Measurements from ENCODE around the gene HEATR5A. TPM values are rescaled to one million over a fixed set of nuclear protein-coding genes. Genes with fewer than 3 reads are reported as not detected.
A peak's percentile ranks its signal among the peaks of the same experiment; 100 is the strongest.
"Not testable (repeated sequence)": the region's sequence is repeated elsewhere in the genome, so short reads cannot be mapped to it uniquely, and the experiment has no call there.

HEATR5A gene
- total and polyA plus RNA-seq, 2 of the 13 experiments (the other 11 are each of a cell fraction or from before 2014, with no cell fraction given) = 36.4 to 105 TPM

DNA sequence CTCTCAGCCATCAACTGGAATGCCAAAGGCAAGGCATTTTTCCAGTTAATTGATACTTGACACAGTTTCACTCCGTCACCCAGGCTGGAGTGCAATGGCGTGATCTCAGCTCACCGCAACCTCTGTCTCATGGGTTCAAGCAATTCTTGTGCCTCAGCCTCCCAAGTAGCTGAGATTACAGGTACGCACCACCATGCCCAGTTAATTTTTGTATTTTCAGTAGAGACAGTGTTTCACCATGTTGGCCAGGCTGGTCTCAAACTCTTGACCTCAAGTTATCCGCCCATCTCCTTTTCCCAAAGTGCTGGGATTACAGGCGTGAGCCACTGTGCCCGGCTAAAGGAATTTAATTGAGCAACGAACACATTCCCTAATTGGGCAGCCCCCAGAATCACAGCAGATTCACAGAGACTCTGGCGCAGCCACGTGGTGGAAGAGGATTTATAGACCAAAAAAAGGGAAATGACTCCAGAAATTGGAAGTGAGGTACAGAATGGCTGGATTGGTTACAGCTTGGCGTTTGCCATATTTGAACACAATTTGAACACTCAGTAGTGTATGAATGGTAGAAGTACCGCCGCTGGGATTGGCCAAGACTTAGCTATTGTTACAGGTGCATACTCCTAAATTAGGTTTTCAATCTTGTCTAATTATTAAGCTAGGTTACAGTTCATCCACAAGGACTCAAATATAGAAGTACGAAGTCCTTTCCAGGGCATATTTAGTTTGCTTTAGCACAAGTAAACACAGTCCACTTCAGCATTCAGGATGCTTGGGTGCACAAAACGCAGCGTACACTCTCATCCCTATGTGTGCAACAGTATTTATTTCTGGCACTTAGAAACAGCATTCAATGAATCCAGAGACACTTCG, 162.6 kb downstream of the HEATR5A start (continued):
- TF ChIP-seq GPN1 (CRISPR knock-in tag; IDR thresholded peaks at IDR 0.05; ENCODE audit: borderline replicate concordance) = peak; percentile 30; the same call in 1 of the 2 replicates
- TF ChIP-seq FOXM1 (CRISPR knock-in tag; IDR thresholded peaks at IDR 0.05) = peak; percentile 80; the same call in 1 of the 2 replicates
- peak; percentile 99 for TF ChIP-seq MEF2D (CRISPR knock-in tag; IDR thresholded peaks at IDR 0.05)
- TF ChIP-seq HES4 (CRISPR knock-in tag; IDR thresholded peaks at IDR 0.05; ENCODE audit: borderline replicate concordance) = peak; percentile 75; the same call in 1 of the 2 replicates
- TF ChIP-seq NR2F6 (IDR thresholded peaks at IDR 0.05) = peak; percentile 93
- TF ChIP-seq NR2F6 (CRISPR knock-in tag; IDR thresholded peaks at IDR 0.05) = peak; percentile 95
- TF ChIP-seq CBX2 (IDR thresholded peaks at IDR 0.05; ENCODE audit: low read depth, low read length) = not testable (repeated sequence)
- peak; percentile 95 for TF ChIP-seq CBX2 (CRISPR knock-in tag; IDR thresholded peaks at IDR 0.05; ENCODE audit: low read depth)
- TF ChIP-seq ZNF629 (CRISPR knock-in tag; conservative IDR thresholded peaks at IDR 0.05) = peak; percentile 57
- peak; percentile 54; the same call in 1 of the 2 replicates for TF ChIP-seq ZBTB7B (CRISPR knock-in tag; IDR thresholded peaks at IDR 0.05)
- 0 out of 2 replicates have a peak, but pooled peaks have one; percentile 11 for TF ChIP-seq ZNF446 (CRISPR knock-in tag; IDR thresholded peaks at IDR 0.05)
- TF ChIP-seq, protein P1, sequence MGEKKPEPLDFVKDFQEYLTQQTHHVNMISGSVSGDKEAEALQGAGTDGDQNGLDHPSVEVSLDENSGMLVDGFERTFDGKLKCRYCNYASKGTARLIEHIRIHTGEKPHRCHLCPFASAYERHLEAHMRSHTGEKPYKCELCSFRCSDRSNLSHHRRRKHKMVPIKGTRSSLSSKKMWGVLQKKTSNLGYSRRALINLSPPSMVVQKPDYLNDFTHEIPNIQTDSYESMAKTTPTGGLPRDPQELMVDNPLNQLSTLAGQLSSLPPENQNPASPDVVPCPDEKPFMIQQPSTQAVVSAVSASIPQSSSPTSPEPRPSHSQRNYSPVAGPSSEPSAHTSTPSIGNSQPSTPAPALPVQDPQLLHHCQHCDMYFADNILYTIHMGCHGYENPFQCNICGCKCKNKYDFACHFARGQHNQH (CRISPR knock-in tag; IDR thresholded peaks at IDR 0.05) = peak; percentile 99
- 0 out of 2 replicates have a peak, but pooled peaks have one; percentile 46 for TF ChIP-seq BRCA1 (CRISPR knock-in tag; IDR thresholded peaks at IDR 0.05)
- peak; percentile 89 for TF ChIP-seq RFXANK (CRISPR knock-in tag; IDR thresholded peaks at IDR 0.05)
- TF ChIP-seq SMC3 (IDR thresholded peaks at IDR 0.05; ENCODE audit: low read length) = peak; percentile 30
- peak; percentile 85 for TF ChIP-seq GFI1 (CRISPR knock-in tag; IDR thresholded peaks at IDR 0.05; ENCODE audit: borderline replicate concordance)
- TF ChIP-seq, protein P2, sequence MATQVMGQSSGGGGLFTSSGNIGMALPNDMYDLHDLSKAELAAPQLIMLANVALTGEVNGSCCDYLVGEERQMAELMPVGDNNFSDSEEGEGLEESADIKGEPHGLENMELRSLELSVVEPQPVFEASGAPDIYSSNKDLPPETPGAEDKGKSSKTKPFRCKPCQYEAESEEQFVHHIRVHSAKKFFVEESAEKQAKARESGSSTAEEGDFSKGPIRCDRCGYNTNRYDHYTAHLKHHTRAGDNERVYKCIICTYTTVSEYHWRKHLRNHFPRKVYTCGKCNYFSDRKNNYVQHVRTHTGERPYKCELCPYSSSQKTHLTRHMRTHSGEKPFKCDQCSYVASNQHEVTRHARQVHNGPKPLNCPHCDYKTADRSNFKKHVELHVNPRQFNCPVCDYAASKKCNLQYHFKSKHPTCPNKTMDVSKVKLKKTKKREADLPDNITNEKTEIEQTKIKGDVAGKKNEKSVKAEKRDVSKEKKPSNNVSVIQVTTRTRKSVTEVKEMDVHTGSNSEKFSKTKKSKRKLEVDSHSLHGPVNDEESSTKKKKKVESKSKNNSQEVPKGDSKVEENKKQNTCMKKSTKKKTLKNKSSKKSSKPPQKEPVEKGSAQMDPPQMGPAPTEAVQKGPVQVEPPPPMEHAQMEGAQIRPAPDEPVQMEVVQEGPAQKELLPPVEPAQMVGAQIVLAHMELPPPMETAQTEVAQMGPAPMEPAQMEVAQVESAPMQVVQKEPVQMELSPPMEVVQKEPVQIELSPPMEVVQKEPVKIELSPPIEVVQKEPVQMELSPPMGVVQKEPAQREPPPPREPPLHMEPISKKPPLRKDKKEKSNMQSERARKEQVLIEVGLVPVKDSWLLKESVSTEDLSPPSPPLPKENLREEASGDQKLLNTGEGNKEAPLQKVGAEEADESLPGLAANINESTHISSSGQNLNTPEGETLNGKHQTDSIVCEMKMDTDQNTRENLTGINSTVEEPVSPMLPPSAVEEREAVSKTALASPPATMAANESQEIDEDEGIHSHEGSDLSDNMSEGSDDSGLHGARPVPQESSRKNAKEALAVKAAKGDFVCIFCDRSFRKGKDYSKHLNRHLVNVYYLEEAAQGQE (IDR thresholded peaks at IDR 0.05; ENCODE audit: borderline replicate concordance in 1 of 2, low read depth in 1 of 2, low read length in 2 of 2) = peak in 1 of 2 experiments; percentile 85; a peak in 3 of 4 replicates
- TF ChIP-seq NFYB (CRISPR knock-in tag; IDR thresholded peaks at IDR 0.05) = peak; percentile 76
- TF ChIP-seq HOXA3 (CRISPR knock-in tag; IDR thresholded peaks at IDR 0.05) = peak; percentile 92
- TF ChIP-seq MIER3 (CRISPR knock-in tag; IDR thresholded peaks at IDR 0.05; ENCODE audit: borderline replicate concordance) = peak; percentile 100
- TF ChIP-seq, protein P3, sequence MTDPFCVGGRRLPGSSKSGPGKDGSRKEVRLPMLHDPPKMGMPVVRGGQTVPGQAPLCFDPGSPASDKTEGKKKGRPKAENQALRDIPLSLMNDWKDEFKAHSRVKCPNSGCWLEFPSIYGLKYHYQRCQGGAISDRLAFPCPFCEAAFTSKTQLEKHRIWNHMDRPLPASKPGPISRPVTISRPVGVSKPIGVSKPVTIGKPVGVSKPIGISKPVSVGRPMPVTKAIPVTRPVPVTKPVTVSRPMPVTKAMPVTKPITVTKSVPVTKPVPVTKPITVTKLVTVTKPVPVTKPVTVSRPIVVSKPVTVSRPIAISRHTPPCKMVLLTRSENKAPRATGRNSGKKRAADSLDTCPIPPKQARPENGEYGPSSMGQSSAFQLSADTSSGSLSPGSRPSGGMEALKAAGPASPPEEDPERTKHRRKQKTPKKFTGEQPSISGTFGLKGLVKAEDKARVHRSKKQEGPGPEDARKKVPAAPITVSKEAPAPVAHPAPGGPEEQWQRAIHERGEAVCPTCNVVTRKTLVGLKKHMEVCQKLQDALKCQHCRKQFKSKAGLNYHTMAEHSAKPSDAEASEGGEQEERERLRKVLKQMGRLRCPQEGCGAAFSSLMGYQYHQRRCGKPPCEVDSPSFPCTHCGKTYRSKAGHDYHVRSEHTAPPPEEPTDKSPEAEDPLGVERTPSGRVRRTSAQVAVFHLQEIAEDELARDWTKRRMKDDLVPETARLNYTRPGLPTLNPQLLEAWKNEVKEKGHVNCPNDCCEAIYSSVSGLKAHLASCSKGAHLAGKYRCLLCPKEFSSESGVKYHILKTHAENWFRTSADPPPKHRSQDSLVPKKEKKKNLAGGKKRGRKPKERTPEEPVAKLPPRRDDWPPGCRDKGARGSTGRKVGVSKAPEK (CRISPR knock-in tag; IDR thresholded peaks at IDR 0.05; ENCODE audit: borderline replicate concordance) = peak; percentile 96; the same call in 1 of the 2 replicates
- TF ChIP-seq ARHGAP35 (CRISPR knock-in tag; IDR thresholded peaks at IDR 0.05; ENCODE audit: borderline replicate concordance) = peak; percentile 65; the same call in 1 of the 2 replicates
- peak; percentile 94 for TF ChIP-seq THYN1 (CRISPR knock-in tag; IDR thresholded peaks at IDR 0.05; ENCODE audit: borderline replicate concordance, low read depth)
